ENCODE measurements around the gene HSBP1. TPM values are rescaled to one million over a fixed set of nuclear protein-coding genes. Genes with fewer than 3 reads are reported as not detected.

HSBP1 gene
- total and polyA plus RNA-seq, 9 of the 15 experiments (the other 6 are each of a cell fraction or from before 2014, with no cell fraction given): 84.9 to 677 (median 204) TPM

DNA sequence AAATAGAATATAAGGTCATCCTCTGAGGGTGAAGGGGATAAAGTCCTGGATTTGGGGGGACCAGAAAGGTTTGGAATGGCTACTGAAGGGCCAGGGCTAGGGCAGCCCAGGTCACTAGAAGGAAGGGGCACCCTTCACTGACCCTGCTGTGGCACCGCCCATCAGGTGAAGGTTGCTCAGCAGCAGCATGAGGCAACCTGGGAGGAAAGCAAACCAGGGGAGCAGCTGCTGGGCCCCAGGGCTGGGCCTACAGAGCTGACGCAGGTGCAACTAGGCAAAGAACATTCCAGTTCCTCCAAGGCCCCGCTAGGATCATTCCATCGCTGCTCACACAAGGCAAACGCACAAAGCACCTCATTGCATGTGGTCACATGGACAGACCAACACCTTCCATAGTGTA, 3.4 kb upstream of the HSBP1 start:
- POLR2A ChIA-PET: interaction anchor here (0.7 to 1.7 kb wide), 2 partner anchors 10 to 127 kb away, joined by 4 read pairs; no protein-coding TSS in a partner anchor
- in situ Hi-C loops (cut with MboI): no loop called here

GRCh38 chr16:83806036-83806435, 1.7 kb upstream of the HSBP1 start:
- intact Hi-C loops (cut with micrococcal nuclease): no loop called here
- TF ChIP-seq NFXL1 (CRISPR knock-in tag; IDR thresholded peaks at IDR 0.05) (no peak), ID3 (CRISPR knock-in tag; IDR thresholded peaks at IDR 0.05) (no peak), ID3 (tag; IDR thresholded peaks at IDR 0.05) (no peak), TCFL5 (CRISPR knock-in tag; conservative IDR thresholded peaks at IDR 0.05) (no peak), CAMTA2 (CRISPR knock-in tag; conservative IDR thresholded peaks at IDR 0.05) (no peak), ELF4 (CRISPR knock-in tag; IDR thresholded peaks at IDR 0.05) (no peak), PURB (CRISPR knock-in tag; IDR thresholded peaks at IDR 0.05; ENCODE audit: low read depth) (no peak), TSC22D4 (tag; IDR thresholded peaks at IDR 0.05) (no peak), HOXB6 (CRISPR knock-in tag; IDR thresholded peaks at IDR 0.05; ENCODE audit: borderline replicate concordance) (no peak), LCOR (CRISPR knock-in tag; IDR thresholded peaks at IDR 0.05) (no peak), SMAD1 (IDR thresholded peaks at IDR 0.05; ENCODE audit: low read depth, low read length, partially characterized antibody) (no peak)
- peaks cover 20% of the 10 kb centered on the region for H3K36me3 ChIP-seq (ENCODE audit: control insufficient read depth, insufficient read depth, low read length)
- DNase-seq (ENCODE audit: extremely low read depth in 1 of 4, low spot score in 3 of 4) (no peak), ATAC-seq (no peak), FAIRE-seq (no peak)
- peaks cover 6% of the 10 kb centered on the region; the same call in 1 of the 2 replicates for H4K20me1 ChIP-seq (replicated peaks; ENCODE audit: control insufficient read depth, insufficient read depth, low read length)
- H3K9ac ChIP-seq (ENCODE audit: insufficient read depth in 1 of 2, low read depth in 2 of 2, low read length in 2 of 2): no peak overlapping the region
- H3K27ac ChIP-seq (ENCODE audit: extremely low read depth, low read depth, low read length): no peak overlapping the region
- ChIA-PET POLR2A (interaction anchor here (1.7 kb wide), 1 partner anchor 11 kb away, joined by 4 read pairs; no protein-coding TSS in a partner anchor), CTCF (ENCODE audit: low intra/inter-chr PET ratio) (no interaction called here)
- peaks cover 4 to 9% of the 10 kb centered on the region in 2 experiments; a peak in 4 of 5 replicates for H3K4me1 ChIP-seq (replicated peaks in 1 of 2; ENCODE audit: control insufficient read depth in 2 of 2, insufficient read depth in 2 of 2, low read length in 2 of 2)
- H3K4me3 ChIP-seq: no peak overlapping the region
- H3K9me1 ChIP-seq (ENCODE audit: control insufficient read depth, insufficient read depth, low read length): peaks cover 3% of the 10 kb centered on the region
- no TSS peak for BruUV-seq (replicated peaks)
- no peak overlapping the region for H3K4me2 ChIP-seq (ENCODE audit: insufficient read depth, low read length)
- H3K27me3 ChIP-seq (ENCODE audit: control insufficient read depth in 2 of 2, insufficient read depth in 2 of 2, low read length in 2 of 2): peaks cover 17 to 24% of the 10 kb centered on the region in 2 experiments
- WGBS (ENCODE audit: insufficient coverage, low coverage, missing lambda C conversion rate): 6% methylated on average over 5 of the region's 5 CpGs
- H3K79me2 ChIP-seq (ENCODE audit: control insufficient read depth, insufficient read depth, low read length): peaks cover 22% of the 10 kb centered on the region
- H3K9me3 ChIP-seq (replicated peaks; ENCODE audit: control insufficient read depth, insufficient read depth, low read depth, low read length): no peaks in the 10 kb centered on the region
- no peak overlapping the region for H2AFZ ChIP-seq (ENCODE audit: low read depth, low read length)
- in situ Hi-C loops (cut with MboI): no loop called here

More for the DNA sequence above, 3.4 kb upstream of the HSBP1 start:
- ATAC-seq: no peak
- WGBS (ENCODE audit: insufficient coverage, low coverage, missing lambda C conversion rate): 7% methylated on average over 5 of the region's 5 CpGs
- Histone ChIP-seq H3K9me1 (ENCODE audit: control insufficient read depth, insufficient read depth, low read length) (peaks cover 3% of the 10 kb centered on the region), H3K4me2 (ENCODE audit: insufficient read depth, low read length) (no peak overlapping the region), H3K4me3 (no peak overlapping the region), H3K9me3 (replicated peaks; ENCODE audit: control insufficient read depth, insufficient read depth, low read depth, low read length) (no peaks in the 10 kb centered on the region), H4K20me1 (replicated peaks; ENCODE audit: control insufficient read depth, insufficient read depth, low read length) (peaks cover 6% of the 10 kb centered on the region; the same call in 1 of the 2 replicates), H3K27me3 (ENCODE audit: control insufficient read depth in 2 of 2, insufficient read depth in 2 of 2, low read length in 2 of 2) (peaks cover 20 to 30% of the 10 kb centered on the region in 2 experiments), H2AFZ (ENCODE audit: low read depth, low read length) (no peak overlapping the region), H3K27ac (ENCODE audit: extremely low read depth, low read depth, low read length) (no peak overlapping the region), H3K79me2 (ENCODE audit: control insufficient read depth, insufficient read depth, low read length) (peaks cover 16% of the 10 kb centered on the region), H3K9ac (ENCODE audit: insufficient read depth in 1 of 2, low read depth in 2 of 2, low read length in 2 of 2) (no peak overlapping the region), H3K4me1 (replicated peaks in 1 of 2; ENCODE audit: control insufficient read depth in 2 of 2, insufficient read depth in 2 of 2, low read length in 2 of 2) (peaks cover 4 to 9% of the 10 kb centered on the region in 2 experiments; a peak in 4 of 5 replicates), H3K36me3 (ENCODE audit: control insufficient read depth, insufficient read depth, low read length) (peaks cover 6% of the 10 kb centered on the region; the same call in 2 of the 3 replicates)
- DNase-seq (ENCODE audit: extremely low read depth in 1 of 4, low spot score in 3 of 4): no peak
- TF ChIP-seq ZNF282 (CRISPR knock-in tag; IDR thresholded peaks at IDR 0.05) (no peak), MCM7 (IDR thresholded peaks at IDR 0.05) (no peak), HDAC1 (IDR thresholded peaks at IDR 0.05) (no peak), MAFK (IDR thresholded peaks at IDR 0.05; ENCODE audit: low read length) (no peak), CHD4 (IDR thresholded peaks at IDR 0.05; ENCODE audit: insufficient read depth, insufficient replicate concordance, low read depth, low read length, poor library complexity, severe bottlenecking) (no peak)
- BruUV-seq (replicated peaks): no TSS peak
- no peak for FAIRE-seq
- intact Hi-C loops (cut with micrococcal nuclease): no loop called here
- CTCF ChIA-PET (ENCODE audit: low intra/inter-chr PET ratio): no interaction called here

Measured in K562 (cell line).